Heart left ventricle (tissue), 16 donors: ENCODE data around the gene FADS2. TPM values are rescaled to one million over a fixed set of nuclear protein-coding genes. Genes with fewer than 3 reads are reported as not detected.

Source experiments
- ATAC-seq, 4 donors: fragments of 200-7000 bp; cut with Tn5 transposase; one replicate each; pipeline ENCODE4 v1.9.1; 2020 to 2022; ENCODE audit warnings: moderate library complexity in 4 of 4, mild to moderate bottlenecking in 3 of 4, moderate number of reproducible peaks in 1 of 4
- DNase-seq, 5 donors: peaks; one replicate each; pipeline ENCODE4 v3.0.0-alpha.2; 2020
- H3K27ac ChIP-seq, 12 donors: fragments of 200-600 bp; sonication (generic) in 4 of 12; one replicate each; pipeline versions ENCODE4 v1.5.0 to v1.8.0; 2016 to 2022; ENCODE audit warnings: mild to moderate bottlenecking in 2 of 12
- H3K27me3 ChIP-seq, 9 donors: fragments of 200-600 bp; sonication (generic) in 2 of 9; one replicate each; pipeline versions ENCODE4 v1.5.1 to v1.8.0; 2016 to 2022; ENCODE audit warnings: mild to moderate bottlenecking in 3 of 9
- H3K36me3 ChIP-seq, 9 donors: fragments of 200-600 bp; sonication (generic) in 2 of 9; one replicate each; pipeline versions ENCODE4 v1.5.0 to v1.8.0; 2018 to 2022; ENCODE audit warnings: mild to moderate bottlenecking in 2 of 9
- H3K4me1 ChIP-seq, 12 donors: fragments of 200-600 bp; sonication (generic) in 4 of 12; one replicate each; pipeline versions ENCODE4 v1.5.0 to v1.8.0; 2016 to 2022; ENCODE audit warnings: mild to moderate bottlenecking in 3 of 12
- H3K4me3 ChIP-seq, 12 donors: fragments of 200-600 bp; sonication (generic) in 4 of 12; one replicate each; pipeline versions ENCODE4 v1.5.0 to v1.8.0; 2017 to 2022; ENCODE audit warnings: mild to moderate bottlenecking in 9 of 12, moderate library complexity in 4 of 12
- H3K9me3 ChIP-seq, 12 donors: fragments of 200-600 bp; sonication (generic) in 4 of 12; one replicate each; pipeline versions ENCODE4 v1.5.0 to v1.8.0; 2016 to 2022; ENCODE audit warnings: mild to moderate bottlenecking in 1 of 12
- POLR2A ChIP-seq, 2 donors: fragments of 450-650 bp; IDR thresholded peaks; one replicate each; pipeline ENCODE4 v1.6.1; 2017; ENCODE audit warnings: antibody characterized with exemption in 2 of 2, mild to moderate bottlenecking in 2 of 2, moderate library complexity in 2 of 2
- WGBS, 4 donors: extraction: QIAGEN DNeasy Blood & Tissue Kit in 2 of 4; methylation state at CpG; one replicate each; pipeline versions ENCODE4 v1.1.5 to v1.1.7; 2013 to 2018; 5-methylcytosine and 5-hydroxymethylcytosine counted together
- intact Hi-C, 10 donors: fragments of 100-400 bp; cut with DNase I; formaldehyde crosslinking; loops; one replicate each; pipeline versions ENCODE4 v1.11.1 to v1.14.2; 2022
- polyA plus RNA-seq, 2 donors: library from polyadenylated mRNA; stranded (reverse); fragments of 200-250 nt; gene quantifications; one replicate each; pipeline ENCODE4 v1.2.3, GENCODE V29; 2013
- total RNA-seq, 9 donors: library from RNA; depleted of rRNA in 2 of 9; stranded (reverse); fragments of >200 nt in 2 of 9; fragmentation: NEBNext Ultra II Directional in 3 of 9; extraction: Animal tissue kit (Norgen Biotek cat#: 25700) in 3 of 9; gene quantifications; one replicate each; pipeline versions ENCODE4 v1.1.0 to v1.2.4, GENCODE V29; 2016 to 2023
- TF ChIP-seq, protein P1 (sequence below), 12 donors: fragments of 200-600 bp; sonication (generic) in 4 of 12; IDR thresholded peaks; one replicate each; pipeline versions ENCODE4 v1.5.0 to v1.8.0; 2018 to 2022; ENCODE audit warnings: antibody characterized with exemption in 12 of 12, mild to moderate bottlenecking in 5 of 12
- donor health status: ischemic (EF 13 %, LVEDD 7.1; RV severe dilation, severe dysfunction).
- donor health status: healthy with polysubstance abuse.
- donor health status: DM: no; HTN: yes; CAD: no.
- donor health status: DM: no; HTN: no; CAD: no.
- donor health status: ischemic (EF 25% LVEDD 6.9; RV normal size, moderate dysfunction).
- donor health status: ischemic (EF 25% LVEDD 5.7; RV mildly dilated, moderate dysfunction).
- donor health status: healthy.
- donor health status: DM: yes; HTN: yes; CAD: no.
- donor health status: ischemic (EF 35%, LVEDD 5.7; RV mildly dilated, moderate dysfunction).
- donor health status: nonischemic (EF 11% LVEDD 7.7; RV severe dilation, severe dysfunction).
- donor health status: DM: yes; HTN: yes; CAD: no.
- donor health status: PGD.
- donor health status: ischemic (EF 29% LVEDD 5.4; RV normal size, mild dysfunction).
- donor health status: nonischemic (EF 23%, LVEDD 6.1; RV moderate dilation, normal function).

FADS2 gene
- total and polyA plus RNA-seq, 11 donors: 2.6 to 43.6 (median 19.2) TPM

GRCh38 chr11:61792310-61793082 is 35.6 kb upstream of the FADS2 start, which contains the start of the genes FEN1 and TMEM258:
FEN1 (plus strand) TSS chr11:61792911; CDS start chr11:61795362, 2,451 bp downstream.
TMEM258 (minus strand) TSS chr11:61792599; CDS start chr11:61792558, 41 bp downstream.
- H3K36me3 ChIP-seq: peaks cover 0 to 46% (median 33%) of the 10 kb centered on the region in 9 donors
- intact Hi-C loops: loop anchor here in 3 of 10 donors (2.0 to 10.0 kb wide), 3 partner anchors 98 to 582 kb away; partner anchors contain the start of gene FADS3 (in 1 of the 3)
- peak in 1 of 2 donors; percentile 62 for TF ChIP-seq POLR2A (IDR thresholded peaks at IDR 0.05)
- TF ChIP-seq, protein P1, sequence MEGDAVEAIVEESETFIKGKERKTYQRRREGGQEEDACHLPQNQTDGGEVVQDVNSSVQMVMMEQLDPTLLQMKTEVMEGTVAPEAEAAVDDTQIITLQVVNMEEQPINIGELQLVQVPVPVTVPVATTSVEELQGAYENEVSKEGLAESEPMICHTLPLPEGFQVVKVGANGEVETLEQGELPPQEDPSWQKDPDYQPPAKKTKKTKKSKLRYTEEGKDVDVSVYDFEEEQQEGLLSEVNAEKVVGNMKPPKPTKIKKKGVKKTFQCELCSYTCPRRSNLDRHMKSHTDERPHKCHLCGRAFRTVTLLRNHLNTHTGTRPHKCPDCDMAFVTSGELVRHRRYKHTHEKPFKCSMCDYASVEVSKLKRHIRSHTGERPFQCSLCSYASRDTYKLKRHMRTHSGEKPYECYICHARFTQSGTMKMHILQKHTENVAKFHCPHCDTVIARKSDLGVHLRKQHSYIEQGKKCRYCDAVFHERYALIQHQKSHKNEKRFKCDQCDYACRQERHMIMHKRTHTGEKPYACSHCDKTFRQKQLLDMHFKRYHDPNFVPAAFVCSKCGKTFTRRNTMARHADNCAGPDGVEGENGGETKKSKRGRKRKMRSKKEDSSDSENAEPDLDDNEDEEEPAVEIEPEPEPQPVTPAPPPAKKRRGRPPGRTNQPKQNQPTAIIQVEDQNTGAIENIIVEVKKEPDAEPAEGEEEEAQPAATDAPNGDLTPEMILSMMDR (IDR thresholded peaks at IDR 0.05): peak in 2 of 12 donors; percentile 8 to 10
- peaks cover 6 to 26% (median 19%) of the 10 kb centered on the region in 12 donors for H3K4me1 ChIP-seq
- DNase-seq (peak; percentile 89 to 94 (median 93)), ATAC-seq (peak; percentile 88 to 94 (median 93))
- H3K27me3 ChIP-seq: no peaks in the 10 kb centered on the region
- peak within 1 kb of the TSS; percentile 62 to 92 (median 72) for H3K4me3 ChIP-seq
- H3K9me3 ChIP-seq: no peaks in the 10 kb centered on the region
- H3K27ac ChIP-seq: peak within 1 kb of the TSS; percentile 89 to 99 (median 96)
- WGBS, 4 donors: 0 to 1% (median 0%) methylated on average over 45 to 61 of the region's 61 CpGs

- ATAC-seq: peak in 1 of 4 donors; percentile 1
- H3K36me3 ChIP-seq: peaks cover 0 to 38% (median 26%) of the 10 kb centered on the region in 9 donors
- peaks cover 6 to 30% (median 22%) of the 10 kb centered on the region in 12 donors for H3K4me1 ChIP-seq
- TF ChIP-seq POLR2A (IDR thresholded peaks at IDR 0.05): no peak
- TF ChIP-seq, protein P1 (IDR thresholded peaks at IDR 0.05): no peak
- no peaks in the 10 kb centered on the region for H3K9me3 ChIP-seq
- H3K4me3 ChIP-seq: peak overlapping the region; percentile 62 to 92 (median 72)
- H3K27ac ChIP-seq: peak overlapping the region in 11 of 12 donors; percentile 90 to 99 (median 97)
- H3K27me3 ChIP-seq: no peaks in the 10 kb centered on the region
- intact Hi-C loops: loop anchor here in 3 of 10 donors (2.0 to 10.0 kb wide), 3 partner anchors 98 to 582 kb away; partner anchors contain the start of gene FADS3 (in 1 of the 3)
- 5 to 6% (median 5%) methylated on average over 27 to 29 of the region's 29 CpGs for WGBS, 4 donors
- DNase-seq: peak in 1 of 5 donors; percentile 54
Measured at GRCh38 chr11:61793083-61793828, 34.8 kb upstream of the FADS2 start.

GRCh38 chr11:61793829-61794204 is 34.3 kb upstream of the FADS2 start:
- TF ChIP-seq POLR2A (IDR thresholded peaks at IDR 0.05): no peak
- TF ChIP-seq, protein P1 (IDR thresholded peaks at IDR 0.05): no peak
- peaks cover 0 to 33% (median 20%) of the 10 kb centered on the region in 9 donors for H3K36me3 ChIP-seq
- H3K27me3 ChIP-seq: no peaks in the 10 kb centered on the region
- H3K9me3 ChIP-seq: no peaks in the 10 kb centered on the region
- intact Hi-C loops: loop anchor here in 3 of 10 donors (2.0 to 10.0 kb wide), 3 partner anchors 97 to 581 kb away; partner anchors contain the start of gene FADS3 (in 1 of the 3)
- H3K27ac ChIP-seq: no peak overlapping the region
- ATAC-seq (no peak), DNase-seq (peak in 1 of 5 donors; percentile 10)
- WGBS, 4 donors: 66 to 75% (median 67%) methylated on average over 3 of the region's 3 CpGs
- H3K4me1 ChIP-seq: peaks cover 6 to 30% (median 22%) of the 10 kb centered on the region in 12 donors
- H3K4me3 ChIP-seq: peak overlapping the region in 2 of 12 donors; percentile 67 to 83
